Measurements from ENCODE around the gene APOL5. TPM values are rescaled to one million over a fixed set of nuclear protein-coding genes. Genes with fewer than 3 reads are reported as not detected.

Gene APOL5
- total and polyA plus RNA-seq, 10 of the 15 experiments (the other 5 are each of a cell fraction or from before 2014, with no cell fraction given) = not detected

GRCh38 chr22:35742342-35743100 is 24.8 kb downstream of the APOL5 start:
- in situ Hi-C loops (cut with MboI) = no loop called here

DNA sequence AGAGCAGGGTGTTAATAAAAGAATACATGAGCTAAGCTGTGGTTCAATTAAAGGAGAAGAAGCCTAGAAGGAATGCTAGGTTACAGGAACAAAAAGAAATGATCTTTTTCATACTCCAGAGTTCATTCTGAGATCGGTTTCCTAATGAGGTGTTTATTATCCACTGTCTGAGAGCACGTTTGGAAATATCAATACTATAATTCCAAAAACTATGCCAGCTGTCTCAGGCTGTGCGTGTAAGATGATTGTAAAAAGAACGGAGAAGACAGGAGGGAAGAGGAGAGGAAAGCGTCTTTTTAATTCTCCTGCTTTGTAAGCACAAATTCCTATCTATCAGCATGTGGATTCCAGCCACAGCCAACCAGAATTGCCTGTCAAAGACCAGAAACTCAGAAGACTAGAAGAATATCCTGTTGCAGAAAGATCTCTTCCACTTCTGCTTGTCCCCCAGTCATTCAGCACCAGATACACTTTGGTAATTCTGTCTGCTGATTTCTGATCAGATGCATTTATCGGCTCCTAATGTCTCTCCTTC is 25.7 kb downstream of the APOL5 start:
- SMC1A ChIA-PET (ENCODE audit: uncharacterized antibody, unreplicated experiment) = no interaction called here
- in situ Hi-C loops (cut with MboI) (no loop called here), intact Hi-C loops (cut with micrococcal nuclease; ENCODE audit: unreplicated experiment) (loop anchor here (5.0 kb wide), 1 partner anchor 111 kb away; no protein-coding TSS in a partner anchor)
- H3K27me3 ChIP-seq (replicated peaks in 1 of 2; ENCODE audit: control insufficient read depth in 2 of 2, insufficient read depth in 2 of 2, low read length in 1 of 2) = peaks cover 0 to 5% of the 10 kb centered on the region in 2 experiments; a peak in 3 of 4 replicates
- no peak overlapping the region for H3K9ac ChIP-seq (ENCODE audit: control insufficient read depth, insufficient read depth, low read length)
- no peak overlapping the region for H2AFZ ChIP-seq (ENCODE audit: control insufficient read depth, low read depth, low read length)
- no peak for FAIRE-seq
- TF ChIP-seq, protein P1, sequence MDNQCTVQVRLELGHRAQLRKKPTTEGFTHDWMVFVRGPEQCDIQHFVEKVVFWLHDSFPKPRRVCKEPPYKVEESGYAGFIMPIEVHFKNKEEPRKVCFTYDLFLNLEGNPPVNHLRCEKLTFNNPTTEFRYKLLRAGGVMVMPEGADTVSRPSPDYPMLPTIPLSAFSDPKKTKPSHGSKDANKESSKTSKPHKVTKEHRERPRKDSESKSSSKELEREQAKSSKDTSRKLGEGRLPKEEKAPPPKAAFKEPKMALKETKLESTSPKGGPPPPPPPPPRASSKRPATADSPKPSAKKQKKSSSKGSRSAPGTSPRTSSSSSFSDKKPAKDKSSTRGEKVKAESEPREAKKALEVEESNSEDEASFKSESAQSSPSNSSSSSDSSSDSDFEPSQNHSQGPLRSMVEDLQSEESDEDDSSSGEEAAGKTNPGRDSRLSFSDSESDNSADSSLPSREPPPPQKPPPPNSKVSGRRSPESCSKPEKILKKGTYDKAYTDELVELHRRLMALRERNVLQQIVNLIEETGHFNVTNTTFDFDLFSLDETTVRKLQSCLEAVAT (IDR thresholded peaks at IDR 0.05) = no peak
- TF ChIP-seq CHD4 (IDR thresholded peaks at IDR 0.05) (no peak), STAT1 (conservative IDR thresholded peaks at IDR 0.05) (no peak), NFYA (IDR thresholded peaks at IDR 0.05; ENCODE audit: borderline replicate concordance, low read depth, low read length) (no peak), NR2C2 (IDR thresholded peaks at IDR 0.05; ENCODE audit: borderline replicate concordance, control insufficient read depth, insufficient read length, low read depth) (no peak)
- CTCF ChIA-PET = interaction anchor here (0.6 to 1.6 kb wide), 2 partner anchors 116 to 368 kb away, joined by 3 read pairs; no protein-coding TSS in a partner anchor
- no peak overlapping the region for H3K4me2 ChIP-seq (ENCODE audit: control insufficient read depth, insufficient read depth)
- RAD21 ChIA-PET (ENCODE audit: unreplicated experiment) = no interaction called here
- H4K20me1 ChIP-seq (ENCODE audit: control insufficient read depth, insufficient read depth) = no peaks in the 10 kb centered on the region
- no peaks in the 10 kb centered on the region for H3K9me3 ChIP-seq (replicated peaks; ENCODE audit: control insufficient read depth, insufficient read depth, low read length)
- no peak overlapping the region for H3K4me3 ChIP-seq
- no TSS peak for BruUV-seq (replicated peaks)
- no peak for DNase-seq (ENCODE audit: low read depth, low spot score)
- no peak for ATAC-seq
- 30% methylated on average over 6 of the region's 6 CpGs for WGBS (ENCODE audit: insufficient coverage, insufficient replicate concordance, low lambda C conversion rate, missing lambda C conversion rate)
- no peaks in the 10 kb centered on the region for H3K36me3 ChIP-seq (ENCODE audit: control insufficient read depth in 2 of 2, insufficient read depth in 2 of 2, low read length in 1 of 2)
- H3K4me1 ChIP-seq (ENCODE audit: control insufficient read depth, insufficient read depth, low read length) = no peaks in the 10 kb centered on the region
- no peaks in the 10 kb centered on the region for H3K79me2 ChIP-seq (ENCODE audit: control insufficient read depth, insufficient read depth, low read length)
- POLR2A ChIA-PET = no interaction called here
- no peak overlapping the region for H3K27ac ChIP-seq (ENCODE audit: control insufficient read depth, insufficient read depth)

More at GRCh38 chr22:35742342-35743100, 24.8 kb downstream of the APOL5 start:
- Histone ChIP-seq H3K27me3 (replicated peaks in 1 of 2; ENCODE audit: control insufficient read depth in 2 of 2, insufficient read depth in 2 of 2, low read length in 1 of 2) (peaks cover 0 to 5% of the 10 kb centered on the region in 2 experiments; a peak in 3 of 4 replicates), H3K4me1 (ENCODE audit: control insufficient read depth, insufficient read depth, low read length) (no peaks in the 10 kb centered on the region), H3K4me3 (no peak overlapping the region), H3K9me3 (replicated peaks; ENCODE audit: control insufficient read depth, insufficient read depth, low read length) (no peaks in the 10 kb centered on the region), H2AFZ (ENCODE audit: control insufficient read depth, low read depth, low read length) (no peak overlapping the region), H3K27ac (ENCODE audit: control insufficient read depth, insufficient read depth) (no peak overlapping the region), H3K79me2 (ENCODE audit: control insufficient read depth, insufficient read depth, low read length) (no peaks in the 10 kb centered on the region), H3K36me3 (ENCODE audit: control insufficient read depth in 2 of 2, insufficient read depth in 2 of 2, low read length in 1 of 2) (no peaks in the 10 kb centered on the region), H3K9ac (ENCODE audit: control insufficient read depth, insufficient read depth, low read length) (no peak overlapping the region), H3K4me2 (ENCODE audit: control insufficient read depth, insufficient read depth) (no peak overlapping the region), H4K20me1 (ENCODE audit: control insufficient read depth, insufficient read depth) (no peaks in the 10 kb centered on the region)
- WGBS (ENCODE audit: insufficient coverage, insufficient replicate concordance, low lambda C conversion rate, missing lambda C conversion rate) = 35% methylated on average over 9 of the region's 9 CpGs
- SMC1A ChIA-PET (ENCODE audit: uncharacterized antibody, unreplicated experiment) = no interaction called here
- POLR2A ChIA-PET = no interaction called here
- BruUV-seq (replicated peaks) = no TSS peak
- ATAC-seq = no peak
- CTCF ChIA-PET = interaction anchor here (4.2 kb wide), 1 partner anchor 8 kb away, joined by 11 read pairs; no protein-coding TSS in a partner anchor
- no peak for FAIRE-seq
- no peak for DNase-seq (ENCODE audit: low read depth, low spot score)
- TF ChIP-seq STAT3 (IDR thresholded peaks at IDR 0.05; ENCODE audit: low read depth, low read length) (no peak), IKZF2 (IDR thresholded peaks at IDR 0.05) (no peak), RCOR1 (conservative IDR thresholded peaks at IDR 0.05; ENCODE audit: low read depth, low read length) (no peak), KAT2A (conservative IDR thresholded peaks at IDR 0.05; ENCODE audit: control insufficient read depth, low read depth, low read length) (no peak), BRCA1 (IDR thresholded peaks at IDR 0.05; ENCODE audit: low read depth, low read length) (no peak)
- RAD21 ChIA-PET (ENCODE audit: unreplicated experiment) = interaction anchor here (1.3 kb wide), 1 partner anchor 10 kb away, joined by 3 read pairs; no protein-coding TSS in a partner anchor
- intact Hi-C loops (cut with micrococcal nuclease; ENCODE audit: unreplicated experiment) = loop anchor here (5.0 kb wide), 1 partner anchor 110 kb away; no protein-coding TSS in a partner anchor

Measured in GM12878 (cell line).